ENCODE results near the gene MAP4K4. TPM values are rescaled to one million over a fixed set of nuclear protein-coding genes. Genes with fewer than 3 reads are reported as not detected.
A peak's percentile ranks its signal among the peaks of the same experiment; 100 is the strongest.

MAP4K4 gene
- total and polyA plus RNA-seq, 7 experiments from 2014 or later, result 13.6 to 138 (median 121) TPM

GRCh38 chr2:101751276-101751815 is 53.8 kb downstream of the MAP4K4 start:
- intact Hi-C loops (cut with micrococcal nuclease), result loop anchor here in 1 of 2 donors (5.0 kb wide), 1 partner anchor 34 kb away; no protein-coding TSS in a partner anchor
- Histone ChIP-seq H3K9me3 (ENCODE audit: control insufficient read depth in 2 of 3, low read length in 3 of 3) (no peaks in the 10 kb centered on the region), H3K4me1 (ENCODE audit: control insufficient read depth in 2 of 2, insufficient read depth in 2 of 2, low read length in 2 of 2) (peaks cover 0 to 43% of the 10 kb centered on the region in 2 donors), H3K36me3 (ENCODE audit: control insufficient read depth in 2 of 3, insufficient read depth in 3 of 3, low read length in 3 of 3) (no peaks in the 10 kb centered on the region), H3K27ac (ENCODE audit: low read depth, low read length) (no peak overlapping the region), H3K27me3 (ENCODE audit: control insufficient read depth in 2 of 2, insufficient read depth in 2 of 2, low read length in 2 of 2) (no peaks in the 10 kb centered on the region), H3K4me3 (ENCODE audit: low read length) (no peak overlapping the region)
- H3K9me3 Mint-ChIP-seq, result no peaks in the 10 kb centered on the region
- H3K27ac Mint-ChIP-seq, result peak overlapping the region in 7 of 9 donors; percentile 14 to 84 (median 63)
- H3K36me3 Mint-ChIP-seq, result peaks cover 0 to 10% (median 3%) of the 10 kb centered on the region in 5 donors
- ChIA-PET POLR2A (no interaction called here), CTCF (interaction anchor here (0.9 kb wide), 1 partner anchor 30 kb away, joined by 3 read pairs; no protein-coding TSS in a partner anchor)
- DNase-seq, result no peak
- H3K4me1 Mint-ChIP-seq, result peaks cover 62 to 82% (median 76%) of the 10 kb centered on the region in 7 donors
- no peaks in the 10 kb centered on the region for H3K27me3 Mint-ChIP-seq
- H3K4me3 Mint-ChIP-seq, result peak overlapping the region in 7 of 10 donors; percentile 30 to 69 (median 42)
- peak; percentile 27 for ATAC-seq

DNA sequence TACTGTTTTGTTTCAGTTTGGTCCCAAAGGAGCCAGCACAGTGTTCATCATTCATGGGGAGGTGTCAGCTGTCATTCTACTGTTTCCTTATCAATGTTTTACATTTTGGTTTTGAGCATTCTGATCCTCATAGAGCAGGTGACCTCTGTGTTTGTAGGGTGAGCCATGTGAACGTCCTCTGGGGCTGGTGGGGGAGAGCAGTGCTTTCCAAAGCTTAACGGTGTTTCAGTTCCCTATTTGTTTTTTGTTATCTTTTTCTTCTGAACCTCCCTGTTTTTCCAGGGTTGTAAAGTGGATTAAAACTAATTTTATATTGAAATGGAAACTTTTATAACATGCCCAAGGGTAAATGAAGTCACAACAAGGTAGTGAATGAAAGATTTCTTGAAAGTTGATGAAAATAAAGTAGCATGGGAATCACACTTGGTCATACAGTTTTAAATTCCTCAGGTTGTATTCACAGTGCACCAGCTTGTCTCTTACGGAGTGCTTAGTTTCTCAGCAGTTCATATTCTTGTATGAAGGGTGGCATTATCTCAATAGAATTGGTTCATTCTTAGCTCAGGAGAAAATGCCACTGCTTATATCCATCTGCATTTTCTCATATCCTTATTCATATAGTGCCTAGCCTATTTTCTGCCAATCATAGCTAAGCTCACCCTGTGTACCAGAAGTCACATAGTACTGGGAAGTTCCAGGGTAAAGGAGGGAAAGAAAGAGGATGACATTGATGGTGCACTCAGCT is 54.5 kb downstream of the MAP4K4 start:
- Mint-ChIP-seq H3K4me1 (peaks cover 59 to 82% (median 77%) of the 10 kb centered on the region in 7 donors), H3K27me3 (no peaks in the 10 kb centered on the region), H3K4me3 (peak overlapping the region in 7 of 10 donors; percentile 9 to 69 (median 42)), H3K9me3 (no peaks in the 10 kb centered on the region), H3K36me3 (peaks cover 0 to 10% (median 3%) of the 10 kb centered on the region in 5 donors), H3K27ac (peak overlapping the region in 6 of 9 donors; percentile 1 to 43 (median 24))
- intact Hi-C loops (cut with micrococcal nuclease), result loop anchor here in 1 of 2 donors (1.0 to 5.0 kb wide), 3 partner anchors 10 to 35 kb away; no protein-coding TSS in a partner anchor
- Histone ChIP-seq H3K4me3 (ENCODE audit: low read length) (no peak overlapping the region), H3K9me3 (ENCODE audit: control insufficient read depth in 2 of 3, low read length in 3 of 3) (no peaks in the 10 kb centered on the region), H3K27ac (ENCODE audit: low read depth, low read length) (no peak overlapping the region), H3K27me3 (ENCODE audit: control insufficient read depth in 2 of 2, insufficient read depth in 2 of 2, low read length in 2 of 2) (no peaks in the 10 kb centered on the region), H3K4me1 (ENCODE audit: control insufficient read depth in 2 of 2, insufficient read depth in 2 of 2, low read length in 2 of 2) (peaks cover 0 to 38% of the 10 kb centered on the region in 2 donors), H3K36me3 (ENCODE audit: control insufficient read depth in 2 of 3, insufficient read depth in 3 of 3, low read length in 3 of 3) (no peaks in the 10 kb centered on the region)
- ChIA-PET CTCF (interaction anchor here (0.9 to 1.3 kb wide), 2 partner anchors 31 to 77 kb away, joined by 3 to 4 read pairs; no protein-coding TSS in a partner anchor), POLR2A (interaction anchor here (1.2 to 1.4 kb wide), 2 partner anchors 34 to 52 kb away, joined by 5 read pairs; no protein-coding TSS in a partner anchor)
- ATAC-seq, result peak; percentile 55
- no peak for DNase-seq

GRCh38 chr2:101752716-101753616 is 55.5 kb downstream of the MAP4K4 start:
- ATAC-seq, result no peak
- Mint-ChIP-seq H3K27ac (peak overlapping the region in 5 of 9 donors; percentile 14 to 79 (median 41)), H3K9me3 (no peaks in the 10 kb centered on the region), H3K36me3 (peaks cover 0 to 11% (median 3%) of the 10 kb centered on the region in 5 donors), H3K27me3 (no peaks in the 10 kb centered on the region), H3K4me3 (peak overlapping the region in 4 of 10 donors; percentile 9 to 69 (median 34)), H3K4me1 (peaks cover 62 to 82% (median 75%) of the 10 kb centered on the region in 7 donors)
- no peaks in the 10 kb centered on the region for H3K27me3 ChIP-seq (ENCODE audit: control insufficient read depth in 2 of 2, insufficient read depth in 2 of 2, low read length in 2 of 2)
- no peak overlapping the region for H3K4me3 ChIP-seq (ENCODE audit: low read length)
- intact Hi-C loops (cut with micrococcal nuclease), result loop anchor here in 1 of 2 donors (1.0 to 5.0 kb wide), 3 partner anchors 11 to 36 kb away; no protein-coding TSS in a partner anchor
- H3K36me3 ChIP-seq (ENCODE audit: control insufficient read depth in 2 of 3, insufficient read depth in 3 of 3, low read length in 3 of 3), result no peaks in the 10 kb centered on the region
- H3K27ac ChIP-seq (ENCODE audit: low read depth, low read length), result no peak overlapping the region
- POLR2A ChIA-PET, result interaction anchor here (0.7 to 1.4 kb wide), 5 partner anchors 8 to 53 kb away, joined by 3 to 6 read pairs (median 5); no protein-coding TSS in a partner anchor
- peaks cover 0 to 38% of the 10 kb centered on the region in 2 donors for H3K4me1 ChIP-seq (ENCODE audit: control insufficient read depth in 2 of 2, insufficient read depth in 2 of 2, low read length in 2 of 2)
- DNase-seq, result no peak
- CTCF ChIA-PET, result interaction anchor here (0.6 to 1.3 kb wide), 5 partner anchors 16 to 615 kb away, joined by 3 to 7 read pairs (median 4); no protein-coding TSS in a partner anchor
- no peaks in the 10 kb centered on the region for H3K9me3 ChIP-seq (ENCODE audit: control insufficient read depth in 2 of 3, low read length in 3 of 3)

GRCh38 chr2:101753720-101754490 is 56.4 kb downstream of the MAP4K4 start:
- H3K36me3 Mint-ChIP-seq, result peaks cover 0 to 14% (median 0%) of the 10 kb centered on the region in 5 donors
- H3K27ac Mint-ChIP-seq, result peak overlapping the region in 6 of 9 donors; percentile 15 to 78 (median 34)
- H3K9me3 ChIP-seq (ENCODE audit: control insufficient read depth in 2 of 3, low read length in 3 of 3), result no peaks in the 10 kb centered on the region
- peaks cover 66 to 84% (median 76%) of the 10 kb centered on the region in 7 donors for H3K4me1 Mint-ChIP-seq
- no peaks in the 10 kb centered on the region for H3K27me3 ChIP-seq (ENCODE audit: control insufficient read depth in 2 of 2, insufficient read depth in 2 of 2, low read length in 2 of 2)
- H3K9me3 Mint-ChIP-seq, result no peaks in the 10 kb centered on the region
- intact Hi-C loops (cut with micrococcal nuclease), result loop anchor here in 1 of 2 donors (2.0 to 5.0 kb wide), 2 partner anchors 17 to 37 kb away; no protein-coding TSS in a partner anchor
- peak overlapping the region in 3 of 10 donors; percentile 17 to 69 (median 23) for H3K4me3 Mint-ChIP-seq
- ATAC-seq (no peak), DNase-seq (no peak)
- H3K27ac ChIP-seq (ENCODE audit: low read depth, low read length), result no peak overlapping the region
- no peaks in the 10 kb centered on the region for H3K36me3 ChIP-seq (ENCODE audit: control insufficient read depth in 2 of 3, insufficient read depth in 3 of 3, low read length in 3 of 3)
- peaks cover 0 to 38% of the 10 kb centered on the region in 2 donors for H3K4me1 ChIP-seq (ENCODE audit: control insufficient read depth in 2 of 2, insufficient read depth in 2 of 2, low read length in 2 of 2)
- POLR2A ChIA-PET, result interaction anchor here (0.7 to 1.1 kb wide), 3 partner anchors 9 to 48 kb away, joined by 4 to 6 read pairs (median 4); no protein-coding TSS in a partner anchor
- CTCF ChIA-PET, result interaction anchor here (0.6 to 0.7 kb wide), 2 partner anchors 120 to 614 kb away, joined by 6 to 7 read pairs; no protein-coding TSS in a partner anchor
- H3K4me3 ChIP-seq (ENCODE audit: low read length), result no peak overlapping the region
- no peaks in the 10 kb centered on the region for H3K27me3 Mint-ChIP-seq

- no peak for DNase-seq
- H3K36me3 ChIP-seq (ENCODE audit: control insufficient read depth in 2 of 3, insufficient read depth in 3 of 3, low read length in 3 of 3), result no peaks in the 10 kb centered on the region
- no peaks in the 10 kb centered on the region for H3K27me3 Mint-ChIP-seq
- CTCF ChIA-PET, result no interaction called here
- ATAC-seq, result no peak
- no peak overlapping the region for H3K27ac ChIP-seq (ENCODE audit: low read depth, low read length)
- no peaks in the 10 kb centered on the region for H3K27me3 ChIP-seq (ENCODE audit: control insufficient read depth in 2 of 2, insufficient read depth in 2 of 2, low read length in 2 of 2)
- intact Hi-C loops (cut with micrococcal nuclease), result loop anchor here in 1 of 2 donors (1.0 to 5.0 kb wide), 2 partner anchors 14 to 37 kb away; no protein-coding TSS in a partner anchor
- peaks cover 69 to 87% (median 76%) of the 10 kb centered on the region in 7 donors for H3K4me1 Mint-ChIP-seq
- peak overlapping the region in 6 of 10 donors; percentile 11 to 69 (median 34) for H3K4me3 Mint-ChIP-seq
- peak overlapping the region in 7 of 9 donors; percentile 15 to 86 (median 74) for H3K27ac Mint-ChIP-seq
- H3K36me3 Mint-ChIP-seq, result peaks cover 0 to 14% (median 0%) of the 10 kb centered on the region in 5 donors
- no peaks in the 10 kb centered on the region for H3K9me3 Mint-ChIP-seq
- POLR2A ChIA-PET, result interaction anchor here (0.7 to 1.0 kb wide), 2 partner anchors 46 to 49 kb away, joined by 3 to 4 read pairs; no protein-coding TSS in a partner anchor
- no peaks in the 10 kb centered on the region for H3K9me3 ChIP-seq (ENCODE audit: control insufficient read depth in 2 of 3, low read length in 3 of 3)
- H3K4me3 ChIP-seq (ENCODE audit: low read length), result no peak overlapping the region
- H3K4me1 ChIP-seq (ENCODE audit: control insufficient read depth in 2 of 2, insufficient read depth in 2 of 2, low read length in 2 of 2), result peaks cover 0 to 38% of the 10 kb centered on the region in 2 donors
Measured at GRCh38 chr2:101754618-101755017, 57.1 kb downstream of the MAP4K4 start.
